Mesendoderm (in vitro differentiated cells): ENCODE measurements around the gene FARP2.

ENCODE experiments used
- DNase-seq: peaks from one replicate; pipeline ENCODE4 v3.0.0; 2013
- H2AK5ac ChIP-seq: 2 replicates; pipeline ENCODE4 v1.6.1; 2013; ENCODE audit warnings: low read length, inconsistent platforms
- H2BK120ac ChIP-seq: 2 replicates; pipeline ENCODE4 v1.6.1; 2013; ENCODE audit warnings: low read depth, mild to moderate bottlenecking, low read length, moderate library complexity, mixed read lengths
- H2BK15ac ChIP-seq: replicated peaks from 2 replicates; pipeline ENCODE4 v1.6.1; 2013; ENCODE audit warnings: low read depth, mild to moderate bottlenecking, moderate library complexity
- H2BK5ac ChIP-seq: 2 replicates; pipeline ENCODE4 v1.6.1; 2013; ENCODE audit warnings: low read length, inconsistent platforms
- H3K18ac ChIP-seq: 2 replicates; pipeline ENCODE4 v1.6.1; 2013; ENCODE audit warnings: mild to moderate bottlenecking, low read length, mixed read lengths
- H3K23ac ChIP-seq: one replicate; pipeline ENCODE4 v1.6.1; 2013; ENCODE audit warnings: low read length
- H3K27ac ChIP-seq: 2 replicates; pipeline ENCODE4 v1.5.1; 2013; ENCODE audit warnings: low read depth, mild to moderate bottlenecking, inconsistent platforms, low read length, moderate library complexity
- H3K27me3 ChIP-seq: 2 replicates; pipeline ENCODE4 v1.6.1; 2013; ENCODE audit warnings: low read length, control low read depth, mild to moderate bottlenecking, inconsistent platforms; ENCODE audit not compliant: insufficient read depth, poor library complexity
- H3K36me3 ChIP-seq: 2 replicates; pipeline ENCODE4 v1.6.1; 2013; ENCODE audit warnings: low read length, inconsistent platforms; ENCODE audit not compliant: control insufficient read depth, insufficient read depth
- H3K4ac ChIP-seq: one replicate; pipeline ENCODE4 v1.6.1; 2013; ENCODE audit warnings: low read depth, mild to moderate bottlenecking, low read length, moderate library complexity
- H3K4me1 ChIP-seq: 2 replicates; pipeline ENCODE4 v1.6.1; 2013; ENCODE audit warnings: low read depth, low read length, inconsistent platforms; ENCODE audit not compliant: control insufficient read depth
- H3K4me2 ChIP-seq: 2 replicates; pipeline ENCODE4 v1.6.1; 2013; ENCODE audit warnings: low read length
- H3K4me3 ChIP-seq: 2 replicates; pipeline ENCODE4 v1.5.1; 2013; ENCODE audit warnings: mild to moderate bottlenecking, low read length
- H3K56ac ChIP-seq: one replicate; pipeline ENCODE4 v1.6.1; 2013; ENCODE audit warnings: low read length
- H3K79me1 ChIP-seq: 2 replicates; pipeline ENCODE4 v1.6.1; 2013; ENCODE audit warnings: low read length, inconsistent platforms
- H3K79me2 ChIP-seq: 2 replicates; pipeline ENCODE4 v1.6.1; 2013; ENCODE audit warnings: mild to moderate bottlenecking, low read length; ENCODE audit not compliant: control insufficient read depth, insufficient read depth
- H3K9ac ChIP-seq: 2 replicates; pipeline ENCODE4 v1.6.1; 2013; ENCODE audit warnings: low read length, inconsistent platforms
- H4K5ac ChIP-seq: one replicate; pipeline ENCODE4 v1.6.1; 2013; ENCODE audit warnings: low read length
- H4K8ac ChIP-seq: one replicate; pipeline ENCODE4 v1.6.1; 2013; ENCODE audit warnings: low read depth, mild to moderate bottlenecking, control low read depth, low read length, moderate library complexity
- WGBS: extraction: QIAGEN DNeasy Blood & Tissue Kit; methylation state at CpG from one replicate; pipeline ENCODE4 v1.1.7; 2013; ENCODE audit warnings: low lambda C conversion rate, missing lambda C conversion rate; ENCODE audit not compliant: insufficient coverage; ENCODE audit errors: extremely low coverage; 5-methylcytosine and 5-hydroxymethylcytosine counted together

Gene FARP2

DNA sequence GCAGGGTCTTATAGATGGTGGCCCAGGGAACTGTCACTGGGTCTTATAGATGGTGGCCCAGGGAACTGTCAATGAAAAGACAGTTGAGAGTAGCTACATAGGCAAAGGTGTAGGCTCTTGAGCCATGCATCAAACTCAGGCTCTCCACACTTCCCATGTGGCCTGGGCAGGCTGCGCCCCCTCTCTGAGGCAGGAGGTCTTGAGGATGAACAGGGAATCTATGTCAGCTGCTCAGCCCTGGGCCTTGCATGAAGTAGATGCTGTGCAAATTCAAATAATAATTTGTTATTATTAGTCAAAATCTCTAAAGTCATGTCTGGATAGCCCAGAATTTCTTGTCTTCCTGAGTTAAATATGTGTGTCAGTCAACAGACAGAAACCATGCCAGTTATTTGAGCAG is 125.6 kb downstream of the FARP2 start:
- Histone ChIP-seq H3K56ac (no peak overlapping the region), H2BK5ac (no peak overlapping the region), H3K79me2 (no peaks in the 10 kb centered on the region), H3K18ac (no peak overlapping the region), H2BK120ac (no peak overlapping the region), H3K4me2 (no peak overlapping the region), H3K23ac (no peak overlapping the region), H2AK5ac (no peak overlapping the region), H3K4ac (no peak overlapping the region), H4K8ac (no peak overlapping the region), H3K27me3 (no peaks in the 10 kb centered on the region), H3K4me1 (no peaks in the 10 kb centered on the region), H4K5ac (no peak overlapping the region), H2BK15ac (no peak overlapping the region), H3K79me1 (no peaks in the 10 kb centered on the region), H3K36me3 (no peaks in the 10 kb centered on the region), H3K27ac (no peak overlapping the region), H3K9ac (no peak overlapping the region), H3K4me3 (no peak overlapping the region)
- WGBS: no CpG with 5 or more reads among the region's 1 CpG
- DNase-seq: no peak

- H3K79me1 ChIP-seq: no peaks in the 10 kb centered on the region
- no peak overlapping the region for H3K4ac ChIP-seq
- no peaks in the 10 kb centered on the region for H3K27me3 ChIP-seq
- no peak overlapping the region for H3K23ac ChIP-seq
- H3K4me3 ChIP-seq: no peak overlapping the region
- WGBS: no CpG with 5 or more reads among the region's 20 CpGs
- H3K36me3 ChIP-seq: no peaks in the 10 kb centered on the region
- no peak overlapping the region for H3K9ac ChIP-seq
- no peak for DNase-seq
- H2BK120ac ChIP-seq: no peak overlapping the region
- no peak overlapping the region for H2BK15ac ChIP-seq
- H2BK5ac ChIP-seq: no peak overlapping the region
- no peak overlapping the region for H3K18ac ChIP-seq
- H3K27ac ChIP-seq: no peak overlapping the region
- no peak overlapping the region for H4K5ac ChIP-seq
- H2AK5ac ChIP-seq: no peak overlapping the region
- no peak overlapping the region for H3K4me2 ChIP-seq
- no peak overlapping the region for H4K8ac ChIP-seq
- H3K56ac ChIP-seq: no peak overlapping the region
- no peaks in the 10 kb centered on the region for H3K79me2 ChIP-seq
- H3K4me1 ChIP-seq: no peaks in the 10 kb centered on the region
These were observed 126.3 kb downstream of the FARP2 start for GRCh38 chr2:241482126-241482955.

DNA sequence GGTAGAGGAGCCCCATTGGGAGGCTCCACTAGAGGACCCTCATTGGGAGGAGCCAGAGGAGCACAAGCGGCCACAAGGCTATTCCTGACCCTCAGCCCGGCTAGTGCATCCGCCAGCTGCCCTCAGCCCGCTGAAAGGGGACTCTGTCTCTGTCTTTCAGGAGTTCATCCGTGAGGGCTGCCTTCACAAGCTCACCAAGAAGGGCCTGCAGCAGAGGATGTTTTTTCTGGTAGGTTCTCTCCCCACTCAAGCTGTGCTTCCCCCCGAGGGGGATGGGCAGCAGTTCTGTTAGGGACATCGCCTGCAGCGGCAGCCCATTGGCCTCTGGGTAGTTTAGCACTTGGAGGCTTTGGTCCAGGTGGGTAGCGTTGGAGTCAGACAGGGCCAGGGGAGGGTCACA is 127.2 kb downstream of the FARP2 start:
- H4K8ac ChIP-seq: no peak overlapping the region
- no peaks in the 10 kb centered on the region for H3K36me3 ChIP-seq
- no CpG with 5 or more reads among the region's 9 CpGs for WGBS

GRCh38 chr2:241485172-241485911 is 129.3 kb downstream of the FARP2 start:
- Histone ChIP-seq H3K79me2 (no peaks in the 10 kb centered on the region), H2BK5ac (no peak overlapping the region), H4K5ac (no peak overlapping the region), H3K27me3 (no peaks in the 10 kb centered on the region), H2BK15ac (no peak overlapping the region), H4K8ac (no peak overlapping the region), H3K4me1 (no peaks in the 10 kb centered on the region), H3K27ac (no peak overlapping the region), H3K79me1 (no peaks in the 10 kb centered on the region), H3K4me3 (no peak overlapping the region), H3K56ac (no peak overlapping the region), H3K9ac (no peak overlapping the region), H2BK120ac (no peak overlapping the region), H3K18ac (no peak overlapping the region), H3K4ac (no peak overlapping the region), H3K23ac (no peak overlapping the region), H3K4me2 (no peak overlapping the region), H3K36me3 (no peaks in the 10 kb centered on the region), H2AK5ac (no peak overlapping the region)
- WGBS: no CpG with 5 or more reads among the region's 1 CpG
- DNase-seq: no peak

More for the DNA sequence above, 127.2 kb downstream of the FARP2 start:
- no peak overlapping the region for H3K18ac ChIP-seq
- no peak overlapping the region for H2BK120ac ChIP-seq
- H3K4me1 ChIP-seq: no peaks in the 10 kb centered on the region
- H3K23ac ChIP-seq: no peak overlapping the region
- no peak overlapping the region for H3K4me2 ChIP-seq
- H2AK5ac ChIP-seq: no peak overlapping the region
- DNase-seq: no peak
- no peaks in the 10 kb centered on the region for H3K79me1 ChIP-seq
- no peak overlapping the region for H4K5ac ChIP-seq
- no peak overlapping the region for H2BK5ac ChIP-seq
- no peak overlapping the region for H3K27ac ChIP-seq
- no peak overlapping the region for H3K4ac ChIP-seq
- no peak overlapping the region for H3K4me3 ChIP-seq
- H3K9ac ChIP-seq: no peak overlapping the region
- no peak overlapping the region for H3K56ac ChIP-seq
- H3K27me3 ChIP-seq: no peaks in the 10 kb centered on the region
- no peak overlapping the region for H2BK15ac ChIP-seq
- no peaks in the 10 kb centered on the region for H3K79me2 ChIP-seq

DNA sequence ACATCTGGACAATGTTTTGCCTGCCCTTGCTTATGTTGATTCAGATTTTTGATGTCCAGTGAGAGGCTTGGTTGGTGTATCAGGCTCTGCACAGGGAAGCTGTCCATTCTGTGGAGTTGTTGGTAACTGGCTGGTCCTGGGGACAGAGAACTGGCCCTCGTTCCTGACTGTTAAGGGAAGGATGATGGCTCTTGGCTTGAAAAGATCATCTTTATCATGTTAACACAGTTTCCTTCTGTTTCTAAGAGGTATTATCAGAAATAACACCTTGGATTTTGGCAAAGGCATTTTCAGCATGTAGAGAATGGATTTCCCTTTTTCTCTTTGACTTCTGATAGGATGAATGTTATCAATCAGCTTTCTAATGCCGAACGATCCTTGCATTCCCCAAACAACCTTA is 133.0 kb downstream of the FARP2 start:
- DNase-seq: no peak
- no CpG with 5 or more reads among the region's 3 CpGs for WGBS

More for the DNA sequence above, 133.0 kb downstream of the FARP2 start:
- Histone ChIP-seq H2AK5ac (no peak overlapping the region), H3K18ac (no peak overlapping the region), H3K27me3 (no peaks in the 10 kb centered on the region), H3K27ac (no peak overlapping the region), H3K79me1 (no peaks in the 10 kb centered on the region), H2BK15ac (no peak overlapping the region), H3K56ac (no peak overlapping the region), H3K4ac (no peak overlapping the region), H4K8ac (no peak overlapping the region), H3K36me3 (peaks cover 4% of the 10 kb centered on the region), H2BK120ac (no peak overlapping the region), H2BK5ac (no peak overlapping the region), H3K4me1 (no peaks in the 10 kb centered on the region), H3K4me2 (no peak overlapping the region), H4K5ac (no peak overlapping the region), H3K79me2 (no peaks in the 10 kb centered on the region), H3K4me3 (no peak overlapping the region), H3K9ac (no peak overlapping the region), H3K23ac (no peak overlapping the region)
